Endothelial cell of hepatic sinusoid (primary cell): ENCODE measurements around the gene MYEOV.

ENCODE experiments used
- in situ Hi-C: cut with HindIII; loops from 2 replicates; pipeline ENCODE4 v1.10.0; 2017; ENCODE audit warnings: low sequenced_read_pairs

MYEOV gene

GRCh38 chr11:69312453-69313404, 18.8 kb downstream of the MYEOV start:
- in situ Hi-C loops = loop anchor here (5.0 to 10.0 kb wide), 2 partner anchors 75 to 282 kb away; no protein-coding TSS in a partner anchor

- in situ Hi-C loops = loop anchor here (5.0 to 10.0 kb wide), 2 partner anchors 73 to 281 kb away; no protein-coding TSS in a partner anchor
These were observed 20.0 kb downstream of the MYEOV start for GRCh38 chr11:69313992-69314391.

- in situ Hi-C loops = loop anchor here (5.0 to 10.0 kb wide), 2 partner anchors 73 to 280 kb away; no protein-coding TSS in a partner anchor
These were observed 20.6 kb downstream of the MYEOV start for GRCh38 chr11:69314555-69314954.

- in situ Hi-C loops = loop anchor here (10.0 kb wide), 1 partner anchor 278 kb away; no protein-coding TSS in a partner anchor
These were observed 23.0 kb downstream of the MYEOV start for GRCh38 chr11:69316956-69317355.

GRCh38 chr11:69317401-69318092, 23.6 kb downstream of the MYEOV start:
- in situ Hi-C loops = loop anchor here (10.0 kb wide), 1 partner anchor 277 kb away; no protein-coding TSS in a partner anchor

- in situ Hi-C loops = loop anchor here (10.0 kb wide), 1 partner anchor 277 kb away; no protein-coding TSS in a partner anchor
These were observed 24.1 kb downstream of the MYEOV start for GRCh38 chr11:69318093-69318420.

- in situ Hi-C loops = loop anchor here (10.0 kb wide), 1 partner anchor 275 kb away; no protein-coding TSS in a partner anchor
These were observed 25.5 kb downstream of the MYEOV start for GRCh38 chr11:69319255-69320106.

GRCh38 chr11:69320326-69320725, 26.4 kb downstream of the MYEOV start:
- in situ Hi-C loops = no loop called here

GRCh38 chr11:69320756-69321741, 27.1 kb downstream of the MYEOV start:
- in situ Hi-C loops = no loop called here

GRCh38 chr11:69321877-69322361, 28.0 kb downstream of the MYEOV start:
- in situ Hi-C loops = no loop called here

GRCh38 chr11:69325446-69325845, 31.5 kb downstream of the MYEOV start:
- in situ Hi-C loops = no loop called here

GRCh38 chr11:69326622-69327219, 32.8 kb downstream of the MYEOV start:
- in situ Hi-C loops = no loop called here

GRCh38 chr11:69327741-69328191, 33.8 kb downstream of the MYEOV start:
- in situ Hi-C loops = no loop called here

- in situ Hi-C loops = no loop called here
These were observed 34.3 kb downstream of the MYEOV start for GRCh38 chr11:69328231-69328630.

- in situ Hi-C loops = no loop called here
These were observed 35.6 kb downstream of the MYEOV start for GRCh38 chr11:69329581-69329980.

- in situ Hi-C loops = loop anchor here (10.0 kb wide), 1 partner anchor 134 kb away; no protein-coding TSS in a partner anchor
These were observed 36.4 kb downstream of the MYEOV start for GRCh38 chr11:69330330-69330729.

GRCh38 chr11:69333149-69333710, 39.3 kb downstream of the MYEOV start:
- in situ Hi-C loops = loop anchor here (10.0 kb wide), 1 partner anchor 132 kb away; no protein-coding TSS in a partner anchor

GRCh38 chr11:69333879-69334278, 39.9 kb downstream of the MYEOV start:
- in situ Hi-C loops = loop anchor here (10.0 kb wide), 1 partner anchor 131 kb away; no protein-coding TSS in a partner anchor
